ENCODE measurements around the gene LGALS4. TPM values are rescaled to one million over a fixed set of nuclear protein-coding genes. Genes with fewer than 3 reads are reported as not detected.

LGALS4 gene
- total RNA-seq, 1 donor from 2014 or later: 4.2 TPM

DNA sequence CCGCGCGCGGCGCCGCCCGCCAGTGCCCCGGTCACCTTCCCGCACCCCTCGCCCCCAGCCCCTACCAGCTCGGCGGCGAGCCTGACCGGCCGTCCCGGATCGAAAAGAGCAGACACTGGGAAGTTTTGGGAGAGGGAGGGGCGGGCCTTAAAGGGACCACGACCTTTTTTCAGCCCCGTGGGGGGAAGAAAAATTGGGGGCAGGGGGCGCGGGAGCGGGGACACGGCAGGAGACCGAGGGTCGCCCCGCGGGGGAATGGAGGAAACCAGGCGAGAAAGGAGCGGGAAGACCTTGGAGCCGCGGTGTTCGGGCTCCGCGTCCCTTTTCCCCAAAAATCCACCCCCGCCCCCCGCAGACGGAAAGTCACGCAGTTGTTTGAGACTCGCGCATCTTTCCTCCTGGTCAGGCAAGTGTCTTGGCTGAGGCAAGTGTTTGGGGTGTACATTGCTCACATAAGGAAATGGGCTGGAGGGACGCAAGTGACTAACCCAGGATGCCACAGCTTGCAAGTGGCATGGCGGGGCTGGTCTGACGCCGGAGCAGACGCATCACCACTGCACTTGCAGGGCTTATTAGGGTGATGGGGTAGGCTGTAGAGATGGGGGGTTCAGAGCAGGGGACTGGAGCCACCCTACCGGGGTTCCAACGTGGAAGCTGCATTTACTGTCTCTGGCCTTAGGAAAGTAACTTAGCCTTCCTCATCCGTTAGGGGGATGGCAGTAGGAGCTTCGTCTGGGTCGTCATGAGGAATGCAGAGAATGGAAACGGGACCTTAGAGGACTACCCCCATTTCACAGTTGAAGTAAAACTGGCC is 39.7 kb upstream of the LGALS4 start:
- no peak for TF ChIP-seq CTCF (IDR thresholded peaks at IDR 0.05)
- intact Hi-C loops (cut with DNase I): no loop called here

GRCh38 chr19:38851622-38852230 is 39.0 kb upstream of the LGALS4 start:
- Histone ChIP-seq H3K27ac (peak overlapping the region; percentile 98), H3K36me3 (peaks cover 18% of the 10 kb centered on the region), H3K4me1 (peaks cover 28% of the 10 kb centered on the region), H3K4me3 (peak overlapping the region; percentile 74), H3K27me3 (ENCODE audit: low read depth) (no peaks in the 10 kb centered on the region), H3K9me3 (no peaks in the 10 kb centered on the region)
- ATAC-seq (peak; percentile 66 to 75), DNase-seq (peak; percentile 96)
- no peak for TF ChIP-seq CTCF (IDR thresholded peaks at IDR 0.05)
- intact Hi-C loops (cut with DNase I): no loop called here

More for the DNA sequence above, 39.7 kb upstream of the LGALS4 start:
- Histone ChIP-seq H3K4me3 (peak overlapping the region; percentile 74), H3K27ac (peak overlapping the region; percentile 98), H3K4me1 (peaks cover 20% of the 10 kb centered on the region), H3K27me3 (ENCODE audit: low read depth) (no peaks in the 10 kb centered on the region), H3K36me3 (peaks cover 11% of the 10 kb centered on the region), H3K9me3 (no peaks in the 10 kb centered on the region)
- peak; percentile 75 for DNase-seq
- ATAC-seq: no peak

DNA sequence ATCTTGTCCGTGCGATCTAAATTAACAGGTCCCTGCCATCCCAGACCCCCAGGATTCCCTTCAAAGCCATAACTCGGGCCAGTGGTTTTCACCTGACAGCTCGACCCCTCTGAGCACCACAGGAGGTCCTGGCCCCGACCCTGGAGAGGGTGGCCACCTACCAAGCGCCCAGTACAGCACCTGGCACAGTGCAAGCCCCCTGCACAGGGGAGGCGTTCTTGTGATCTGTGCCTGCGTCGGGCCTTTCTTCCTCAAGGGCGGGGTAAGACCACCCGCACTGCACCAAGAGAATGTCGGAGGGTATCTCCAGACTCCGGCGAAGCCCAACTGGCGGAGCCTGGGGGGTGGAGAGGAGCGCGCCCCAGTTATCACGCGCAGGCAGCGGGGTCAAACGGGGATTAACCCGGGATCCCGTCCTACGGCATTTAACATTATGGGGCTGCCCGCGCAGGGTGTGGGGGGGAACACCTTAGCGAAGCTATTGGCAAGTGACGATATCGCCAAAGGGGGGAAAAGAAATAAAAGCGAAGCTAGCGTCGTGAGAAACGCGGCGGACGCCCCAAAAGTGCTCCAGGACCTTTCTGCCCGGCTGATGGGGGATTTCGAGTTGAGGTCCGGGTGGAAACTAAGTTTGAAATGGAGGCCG is 38.4 kb upstream of the LGALS4 start:
- peak; percentile 61 for DNase-seq
- H3K27ac ChIP-seq: peak overlapping the region; percentile 98
- ATAC-seq: no peak
- TF ChIP-seq CTCF (IDR thresholded peaks at IDR 0.05): no peak
- H3K9me3 ChIP-seq: no peaks in the 10 kb centered on the region
- intact Hi-C loops (cut with DNase I): no loop called here
- H3K27me3 ChIP-seq (ENCODE audit: low read depth): no peaks in the 10 kb centered on the region
- peaks cover 25% of the 10 kb centered on the region for H3K36me3 ChIP-seq
- peak overlapping the region; percentile 74 for H3K4me3 ChIP-seq
- peaks cover 32% of the 10 kb centered on the region for H3K4me1 ChIP-seq

GRCh38 chr19:38850436-38850975 is 37.8 kb upstream of the LGALS4 start:
- no peak for DNase-seq
- Histone ChIP-seq H3K27ac (peak overlapping the region; percentile 100), H3K9me3 (no peaks in the 10 kb centered on the region)

More at GRCh38 chr19:38850436-38850975, 37.8 kb upstream of the LGALS4 start:
- H3K4me1 ChIP-seq: peaks cover 38% of the 10 kb centered on the region
- TF ChIP-seq CTCF (IDR thresholded peaks at IDR 0.05): peak; percentile 32
- peak overlapping the region; percentile 83 for H3K4me3 ChIP-seq
- intact Hi-C loops (cut with DNase I): no loop called here
- no peaks in the 10 kb centered on the region for H3K27me3 ChIP-seq (ENCODE audit: low read depth)
- peaks cover 30% of the 10 kb centered on the region for H3K36me3 ChIP-seq
- ATAC-seq: peak; percentile 88 to 92

Data from lower lobe of right lung (tissue), 2 donors.